Cardiac septum (tissue), 1 donor: Measurements from ENCODE around the gene PSMD5. TPM values are rescaled to one million over a fixed set of nuclear protein-coding genes. Genes with fewer than 3 reads are reported as not detected.

Experiments used
- DNase-seq: peaks from one replicate; pipeline ENCODE4 v3.0.0-alpha.2; 2020; ENCODE audit warnings: low spot score
- intact Hi-C: fragments of 100-400 bp; cut with DNase I; formaldehyde crosslinking; loops from one replicate; pipeline ENCODE4 v1.14.0; 2022
- total RNA-seq: library from RNA; stranded (reverse); fragmentation: NEBNext Ultra II Directional; extraction: Animal tissue kit (Norgen Biotek cat#: 25700); gene quantifications from one replicate; pipeline ENCODE4 v1.2.1, GENCODE V29; 2021
- donor health status: DM: no; HTN: no; CAD: no.

Gene PSMD5
- total RNA-seq, 1 donor from 2014 or later, result 13.5 TPM

DNA sequence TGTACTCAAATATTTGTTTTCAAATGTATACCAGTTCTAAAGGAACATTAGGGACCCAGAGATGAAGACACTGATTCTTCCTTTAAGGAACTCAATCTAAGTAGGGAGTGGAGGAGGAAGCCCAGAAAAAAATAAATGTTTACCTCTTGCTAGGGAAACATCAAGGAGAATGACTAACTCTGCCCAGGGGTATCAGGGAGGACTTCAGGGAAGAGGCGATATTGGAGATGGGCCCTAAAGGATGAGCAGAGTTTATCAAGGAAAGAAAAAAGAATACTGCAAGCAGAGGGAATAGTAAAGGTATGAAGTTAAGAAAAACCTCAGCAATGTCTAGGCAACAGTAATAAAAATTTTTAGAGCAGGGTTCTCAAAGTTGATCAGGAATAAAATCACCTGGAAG lies 65.9 kb downstream of the PSMD5 start:
- no peak for DNase-seq
- intact Hi-C loops, result no loop called here

DNA sequence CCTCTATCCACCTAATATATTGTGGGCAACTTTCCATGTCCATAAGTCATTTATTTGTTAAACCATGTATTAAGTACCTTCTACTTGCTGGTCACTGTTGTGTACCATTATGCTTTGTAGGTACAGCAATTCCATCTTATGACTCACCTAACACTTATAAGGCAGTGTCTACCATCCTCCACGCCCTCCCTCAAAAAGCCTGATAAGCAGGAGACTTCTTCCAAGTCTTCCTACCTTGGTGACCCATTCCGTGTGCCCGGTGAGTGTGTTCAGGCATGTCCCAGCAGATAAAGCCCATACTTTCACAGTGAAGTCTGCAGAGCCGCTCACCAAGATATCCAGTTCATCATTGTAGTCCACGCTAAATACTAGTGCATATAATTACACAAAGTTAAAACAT lies 66.9 kb downstream of the PSMD5 start:
- intact Hi-C loops, result no loop called here

DNA sequence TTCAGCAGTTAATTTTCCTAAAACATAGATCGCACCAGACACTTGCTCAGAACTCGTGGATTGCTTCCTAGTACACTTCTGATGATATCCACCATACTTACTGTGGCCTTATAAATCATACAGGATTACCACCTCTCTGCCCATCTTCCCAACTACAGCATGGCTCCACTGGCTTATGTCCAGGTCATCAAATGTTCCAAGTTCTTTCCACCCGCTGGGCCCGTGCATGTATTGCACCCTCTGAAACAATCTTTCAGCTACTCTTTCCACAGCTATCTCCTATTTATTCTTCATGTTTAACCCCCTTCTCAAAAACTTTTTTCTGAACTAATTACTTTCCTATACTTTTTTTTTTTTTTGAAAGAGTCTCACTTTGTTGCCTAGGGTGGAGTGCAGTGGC lies 68.0 kb downstream of the PSMD5 start:
- no peak for DNase-seq
- intact Hi-C loops, result no loop called here

More for the DNA sequence above, 66.9 kb downstream of the PSMD5 start:
- DNase-seq, result no peak

DNA sequence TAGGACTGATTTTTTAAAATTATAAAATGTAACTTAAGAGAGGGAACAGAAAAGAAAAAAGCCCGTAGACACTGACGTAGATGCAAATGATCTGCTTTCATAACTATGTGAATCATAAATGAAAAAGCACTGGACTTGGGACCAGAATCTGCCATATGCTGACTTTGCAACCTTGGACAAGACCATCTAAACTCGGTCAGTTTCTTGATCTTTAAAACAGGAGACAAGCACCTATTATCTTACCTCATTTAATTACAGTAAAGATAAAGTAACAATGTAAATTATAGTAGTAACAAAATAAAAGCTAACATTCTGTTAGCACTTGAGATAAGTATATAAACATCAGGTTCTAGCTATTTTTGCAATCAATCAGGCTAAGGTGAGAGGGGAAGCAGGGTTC lies 69.5 kb downstream of the PSMD5 start:
- DNase-seq, result no peak
- intact Hi-C loops, result no loop called here

DNA sequence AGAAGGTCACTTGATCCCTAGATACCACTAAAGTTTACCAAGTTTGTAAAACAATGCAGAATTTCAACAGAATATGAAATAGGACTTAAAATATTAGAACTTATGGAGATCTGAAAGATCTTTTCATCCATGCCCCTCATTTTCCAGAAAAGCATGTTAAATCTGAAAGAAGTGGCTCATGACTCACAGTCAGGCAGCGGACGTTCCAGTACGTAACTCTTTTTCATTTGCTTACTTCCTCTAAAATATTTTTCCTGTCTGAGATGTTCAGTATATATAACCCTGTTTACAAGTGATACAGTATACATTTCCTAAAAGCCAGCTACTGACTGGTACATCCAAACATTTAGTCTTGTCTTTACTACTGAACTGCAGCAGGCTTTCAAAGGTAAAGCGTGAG lies 71.8 kb downstream of the PSMD5 start:
- DNase-seq, result no peak
- intact Hi-C loops, result no loop called here

- no peak for DNase-seq
- intact Hi-C loops, result no loop called here
Observed at GRCh38 chr9:120768886-120769285, 73.8 kb downstream of the PSMD5 start.

- DNase-seq, result no peak
- intact Hi-C loops, result no loop called here
Observed at GRCh38 chr9:120768247-120768646, 74.5 kb downstream of the PSMD5 start.

- intact Hi-C loops, result no loop called here
- no peak for DNase-seq
Observed at GRCh38 chr9:120767451-120767850, 75.3 kb downstream of the PSMD5 start.

Other genes starting within 250 kb of the PSMD5 start
- gene MEGF9, start 128.5 kb downstream of the PSMD5 start, total RNA-seq, result 8.2 TPM
- gene FBXW2, start 49.5 kb downstream of the PSMD5 start, total RNA-seq, result 46.2 TPM
- 15.3 TPM for gene PHF19, start 34.3 kb upstream of the PSMD5 start, total RNA-seq
- gene TRAF1, start 83.9 kb upstream of the PSMD5 start, total RNA-seq, result 2.4 TPM
- gene C5, start 207.4 kb upstream of the PSMD5 start, total RNA-seq, result 1.1 TPM
- 4.2 TPM for gene CNTRL, start 232.0 kb upstream of the PSMD5 start, total RNA-seq